Middle frontal gyrus (tissue), 1 donor: ENCODE results near the gene LPAR3.

Experiments used
- DNase-seq: peaks from one replicate; pipeline ENCODE4 v3.0.0-alpha.2; 2015; ENCODE audit warnings: low spot score; ENCODE audit errors: extremely low spot score

Gene LPAR3

GRCh38 chr1:84857906-84858305 lies 35.1 kb downstream of the LPAR3 start:
- DNase-seq = no peak

DNA sequence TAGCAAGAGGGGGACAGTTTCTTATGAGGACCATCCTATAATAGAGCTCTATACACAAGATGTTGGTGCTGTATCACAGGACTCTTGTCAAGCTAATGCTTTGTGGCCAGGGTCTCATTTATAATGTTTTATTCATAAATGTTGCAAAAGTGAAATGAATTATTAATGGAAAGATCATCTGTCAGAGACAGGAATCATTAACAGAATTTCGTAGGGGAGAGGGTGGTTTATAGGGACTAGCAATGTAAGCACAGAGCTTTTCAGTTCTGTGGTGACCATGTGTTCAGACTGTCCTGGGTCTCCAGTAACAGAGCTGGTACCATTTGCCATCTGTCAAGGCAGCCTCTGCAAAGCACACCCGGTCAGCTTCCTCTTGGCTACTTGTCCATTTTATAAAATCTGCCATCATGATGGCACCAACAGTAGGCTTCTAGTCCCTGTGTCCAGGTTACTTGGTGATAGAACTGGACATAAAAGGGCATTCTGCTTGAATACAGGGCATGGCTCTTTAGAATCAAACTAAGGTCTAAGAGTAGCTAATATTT lies 36.2 kb downstream of the LPAR3 start:
- no peak for DNase-seq

- peak; percentile 6 for DNase-seq
Observed at GRCh38 chr1:84855691-84856630, 37.0 kb downstream of the LPAR3 start.

- DNase-seq = no peak
Observed at GRCh38 chr1:84855168-84855567, 37.8 kb downstream of the LPAR3 start.

- DNase-seq = no peak
Observed at GRCh38 chr1:84853741-84854721, 39.0 kb downstream of the LPAR3 start.

DNA sequence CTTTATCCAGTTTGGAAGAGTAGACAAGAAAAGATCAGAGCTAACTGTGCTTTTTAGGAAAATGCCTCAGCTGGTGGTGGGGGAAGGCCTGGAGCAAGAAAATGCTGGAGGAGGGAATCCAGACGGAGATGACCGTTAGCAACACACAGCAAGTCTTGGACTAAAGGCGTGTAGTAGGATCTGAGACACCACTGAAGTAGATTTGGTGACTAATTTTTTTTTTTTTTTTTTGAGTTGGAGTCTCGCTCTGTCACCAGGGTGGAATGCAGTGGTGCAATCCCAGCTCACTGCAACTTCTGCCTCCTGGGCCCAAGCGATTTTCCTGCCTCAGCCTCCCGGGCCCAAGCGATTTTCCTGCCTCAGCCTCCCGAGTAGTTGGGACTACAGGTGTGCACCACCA lies 41.2 kb downstream of the LPAR3 start:
- DNase-seq = no peak

- DNase-seq = no peak
Observed at GRCh38 chr1:84849357-84849975, 43.5 kb downstream of the LPAR3 start.

DNA sequence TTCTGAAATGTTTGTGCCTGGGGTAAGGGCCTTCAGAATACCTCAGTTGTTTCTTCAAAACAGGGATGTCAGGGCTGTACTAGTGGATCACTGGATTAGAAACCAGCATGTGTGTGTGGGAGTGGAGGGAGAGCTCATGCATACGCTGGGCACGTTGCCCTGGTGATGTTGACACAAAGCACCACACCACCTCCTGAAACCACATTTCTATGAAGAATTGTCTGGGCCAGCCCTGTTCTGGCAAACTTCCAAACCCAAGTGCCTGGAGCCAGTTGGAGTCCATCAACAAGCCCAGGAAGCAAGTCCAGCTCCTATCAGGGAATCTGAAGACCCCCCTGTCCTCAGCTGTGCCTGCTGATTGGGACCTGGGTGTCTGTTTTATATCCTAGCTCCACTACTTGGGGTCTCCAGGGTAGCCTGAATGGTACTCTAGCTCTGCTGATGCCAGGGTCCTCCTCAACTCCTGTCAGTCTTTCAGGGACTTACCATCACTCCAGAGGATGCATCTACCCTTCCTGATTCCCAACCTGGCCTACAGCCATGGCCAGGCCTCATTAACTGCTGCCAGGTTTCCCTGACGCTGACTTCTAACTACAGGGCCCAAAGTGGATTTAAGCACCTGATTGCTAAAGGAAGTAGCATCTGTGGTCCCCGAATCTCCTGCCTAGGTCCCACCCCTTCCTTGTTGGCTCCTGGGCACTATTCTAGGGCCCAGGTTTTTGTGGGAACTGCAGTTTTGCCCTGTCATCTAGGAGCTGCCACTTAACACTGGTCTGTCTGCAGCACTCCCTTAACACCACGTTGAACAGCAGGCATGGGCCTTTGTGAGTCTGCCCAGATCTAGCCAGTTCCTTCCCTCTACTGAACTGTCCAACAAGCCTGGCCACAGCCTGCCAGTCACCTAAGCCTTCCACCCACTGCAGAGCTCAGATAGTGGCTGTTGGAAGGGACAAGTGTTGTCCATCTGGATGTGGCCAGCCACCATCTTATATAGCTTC lies 45.5 kb downstream of the LPAR3 start:
- DNase-seq = peak; percentile 27

- no peak for DNase-seq
Observed at GRCh38 chr1:84846387-84846786, 46.6 kb downstream of the LPAR3 start.

DNA sequence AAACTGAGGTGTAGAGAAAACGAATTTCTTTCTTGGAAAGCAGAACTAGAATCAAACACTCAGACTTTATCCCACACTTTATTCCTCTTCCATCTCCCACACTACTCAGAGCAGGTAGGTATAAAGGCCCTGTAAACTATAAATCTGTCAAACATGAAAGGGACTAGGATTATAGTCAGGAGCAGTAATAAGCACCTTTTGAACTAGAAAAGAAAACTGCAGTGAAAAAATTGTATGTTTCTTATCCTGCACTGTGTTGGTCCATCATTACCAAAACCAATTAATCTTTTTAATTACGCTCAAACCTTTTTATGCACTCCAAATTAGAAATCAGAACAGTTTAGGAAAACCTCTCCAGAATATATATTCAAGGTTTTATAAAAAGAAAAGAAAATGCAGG lies 47.6 kb downstream of the LPAR3 start:
- DNase-seq = no peak

DNA sequence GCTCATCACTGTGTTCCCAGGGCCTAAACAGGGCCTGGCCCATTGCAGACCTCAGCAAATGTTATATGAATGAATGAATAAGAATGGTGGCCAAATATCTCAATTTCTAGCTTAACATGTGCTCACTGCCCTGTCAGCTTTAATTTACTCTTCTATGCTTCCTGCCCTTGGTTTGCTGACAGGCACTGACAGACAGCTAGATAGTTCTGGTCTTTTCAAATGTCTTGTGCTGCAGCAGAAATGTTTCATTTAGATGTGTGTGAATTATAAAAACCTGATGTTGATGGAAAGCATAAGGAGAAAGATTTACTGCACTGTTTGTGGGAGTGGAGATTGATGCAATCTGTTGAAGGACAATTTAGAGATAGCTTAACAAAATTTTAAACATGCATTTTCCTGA lies 48.9 kb downstream of the LPAR3 start:
- DNase-seq = no peak

- DNase-seq = no peak
Observed at GRCh38 chr1:84842748-84843231, 50.2 kb downstream of the LPAR3 start.

DNA sequence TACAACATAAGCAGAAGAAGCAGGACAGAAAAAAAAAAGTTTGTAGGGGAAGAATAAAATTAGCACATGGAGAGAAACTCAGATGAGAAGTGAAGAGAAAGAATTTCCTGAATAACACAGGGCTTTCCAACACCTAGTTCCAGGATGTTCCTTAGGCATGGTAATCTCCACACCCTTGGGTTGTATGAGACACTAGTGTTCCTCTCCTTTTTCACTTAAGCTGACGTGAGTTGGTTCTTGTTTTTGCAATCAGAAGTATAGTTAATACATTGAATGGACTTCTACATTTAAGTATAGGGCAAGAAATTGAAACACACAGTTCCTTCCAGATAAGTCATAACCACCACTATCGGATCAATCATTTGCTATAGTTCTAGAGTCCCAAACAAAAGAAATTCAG lies 51.0 kb downstream of the LPAR3 start:
- DNase-seq = no peak

DNA sequence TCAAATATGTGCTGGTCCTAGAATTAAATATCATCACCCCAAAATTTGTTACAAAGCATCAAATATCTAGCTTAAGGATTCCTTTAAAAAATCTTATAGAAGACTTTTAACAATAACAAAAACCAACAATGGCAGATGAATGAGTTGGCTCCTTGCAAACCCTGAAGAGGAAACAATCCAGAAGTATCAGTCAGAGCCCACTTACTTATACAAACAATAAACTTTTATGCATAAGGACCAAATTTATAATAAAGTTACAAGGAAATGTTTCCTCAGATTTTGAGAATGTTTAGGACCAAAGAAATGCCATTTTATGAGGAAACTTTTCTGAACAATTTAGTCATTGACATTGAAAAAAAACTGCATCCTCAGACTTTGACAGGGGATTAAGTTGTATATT lies 52.7 kb downstream of the LPAR3 start:
- DNase-seq = no peak

GRCh38 chr1:84839544-84839943 lies 53.5 kb downstream of the LPAR3 start:
- no peak for DNase-seq

- DNase-seq = no peak
Observed at GRCh38 chr1:84836145-84836544, 56.9 kb downstream of the LPAR3 start.

DNA sequence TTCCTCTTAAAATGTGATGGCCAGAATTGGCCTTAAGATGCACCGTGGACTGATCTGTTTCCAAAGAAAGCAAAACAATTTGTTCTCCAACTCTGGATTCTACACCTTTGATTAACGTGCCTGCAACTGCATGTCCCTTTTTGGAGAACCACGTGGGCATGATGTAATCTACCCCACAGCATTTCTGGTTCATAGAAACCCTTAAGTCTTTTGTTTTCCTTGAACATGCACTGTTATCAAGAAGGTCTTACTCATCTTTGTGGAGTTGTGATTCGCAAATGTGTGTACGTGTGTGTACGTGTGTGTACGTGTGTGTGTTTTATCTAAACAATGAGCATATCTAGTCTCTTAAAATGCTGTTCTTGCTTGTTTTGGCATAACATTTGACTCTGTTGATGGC lies 57.8 kb downstream of the LPAR3 start:
- no peak for DNase-seq

DNA sequence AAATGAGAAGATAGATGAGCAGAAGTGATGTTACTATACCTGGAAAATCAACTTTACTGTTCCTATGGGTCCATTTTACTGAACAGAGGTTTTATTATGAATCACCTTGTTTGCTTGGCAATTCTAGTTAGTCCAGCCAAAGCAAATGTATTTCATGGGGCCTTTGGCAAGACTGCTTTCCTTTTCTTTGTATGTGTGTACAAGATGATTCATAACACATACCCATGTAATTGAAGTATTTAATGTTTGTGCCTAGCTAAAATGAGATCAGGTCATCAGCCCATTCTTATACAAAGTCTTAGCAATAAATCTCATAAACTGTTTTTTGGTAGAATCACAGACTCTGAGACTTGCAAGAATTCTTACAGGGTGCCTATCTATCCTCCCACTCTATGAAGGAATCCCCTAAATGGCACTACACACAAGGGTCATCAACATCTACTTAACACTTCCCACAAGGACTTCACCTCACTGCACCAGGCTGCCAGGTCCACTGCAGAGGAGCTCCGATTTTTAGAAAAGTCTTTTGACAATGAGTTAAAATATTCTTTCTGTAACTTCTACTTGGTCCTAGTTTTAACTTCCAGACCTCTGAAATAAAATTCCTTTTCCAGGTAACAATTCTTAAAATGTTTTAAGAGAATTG lies 58.5 kb downstream of the LPAR3 start:
- no peak for DNase-seq

- DNase-seq = no peak
Observed at GRCh38 chr1:84833194-84833593, 59.8 kb downstream of the LPAR3 start.
